GM10266 (cell line): ENCODE data around the gene C1orf74.

Source experiments
- DNase-seq: peaks from one replicate; pipeline ENCODE4 v3.0.0; 2012; ENCODE audit errors: extremely low spot score
- CTCF ChIP-seq: IDR thresholded peaks from 2 replicates; pipeline ENCODE4 v1.5.1; 2012; ENCODE audit warnings: mild to moderate bottlenecking, low read depth; ENCODE audit not compliant: control insufficient read depth, insufficient read depth; ENCODE audit errors: missing control alignments

C1orf74 gene

GRCh38 chr1:209815490-209815889, 31.1 kb upstream of the C1orf74 start:
- no peak for DNase-seq
- no peak for TF ChIP-seq CTCF

GRCh38 chr1:209813902-209814301, 29.5 kb upstream of the C1orf74 start:
- TF ChIP-seq CTCF = no peak

GRCh38 chr1:209810783-209811182, 26.4 kb upstream of the C1orf74 start:
- DNase-seq = no peak

More at GRCh38 chr1:209813902-209814301, 29.5 kb upstream of the C1orf74 start:
- DNase-seq = no peak

GRCh38 chr1:209809611-209810010, 25.3 kb upstream of the C1orf74 start:
- DNase-seq = no peak
- TF ChIP-seq CTCF = no peak

More at GRCh38 chr1:209810783-209811182, 26.4 kb upstream of the C1orf74 start:
- no peak for TF ChIP-seq CTCF

GRCh38 chr1:209808059-209808581, 23.8 kb upstream of the C1orf74 start:
- no peak for TF ChIP-seq CTCF
- DNase-seq = no peak

GRCh38 chr1:209807509-209807908, 23.1 kb upstream of the C1orf74 start:
- no peak for DNase-seq
- TF ChIP-seq CTCF = no peak

- TF ChIP-seq CTCF = no peak
- peak; percentile 78 for DNase-seq
Observed at GRCh38 chr1:209805875-209806760, 21.8 kb upstream of the C1orf74 start, which contains the start of gene IRF6. Gene IRF6 (minus strand): TSS chr1:209806142. CDS start chr1:209801413, 4,729 bp downstream.
